Measurements from ENCODE around the gene PFKFB2.
A peak's percentile ranks its signal among the peaks of the same experiment; 100 is the strongest.

PFKFB2 gene

GRCh38 chr1:207024202-207025145 is 28.6 kb upstream of the PFKFB2 start:
- Histone ChIP-seq H3K36me3 (ENCODE audit: control insufficient read depth in 1 of 2, insufficient read depth in 2 of 2, low read length in 2 of 2) (no peaks in the 10 kb centered on the region), H3K4me1 (ENCODE audit: control insufficient read depth in 1 of 2, insufficient read depth in 2 of 2, low read length in 2 of 2) (peaks cover 9 to 14% of the 10 kb centered on the region in 2 donors), H3K9me3 (ENCODE audit: control insufficient read depth in 1 of 2, low read length in 2 of 2) (no peaks in the 10 kb centered on the region), H3K27me3 (ENCODE audit: low read depth, low read length) (no peaks in the 10 kb centered on the region), H3K27ac (ENCODE audit: low read length) (peak overlapping the region; percentile 77), H3K4me3 (ENCODE audit: low read depth in 1 of 2, low read length in 2 of 2) (no peak overlapping the region)

- Histone ChIP-seq H3K27me3 (ENCODE audit: low read depth, low read length) (no peaks in the 10 kb centered on the region), H3K4me1 (ENCODE audit: control insufficient read depth in 1 of 2, insufficient read depth in 2 of 2, low read length in 2 of 2) (peaks cover 9 to 14% of the 10 kb centered on the region in 2 donors), H3K36me3 (ENCODE audit: control insufficient read depth in 1 of 2, insufficient read depth in 2 of 2, low read length in 2 of 2) (no peaks in the 10 kb centered on the region), H3K4me3 (ENCODE audit: low read depth in 1 of 2, low read length in 2 of 2) (no peak overlapping the region), H3K9me3 (ENCODE audit: control insufficient read depth in 1 of 2, low read length in 2 of 2) (no peaks in the 10 kb centered on the region), H3K27ac (ENCODE audit: low read length) (peak overlapping the region; percentile 66)
These were observed 27.8 kb upstream of the PFKFB2 start for GRCh38 chr1:207025146-207025880.

GRCh38 chr1:207026104-207026534 is 27.0 kb upstream of the PFKFB2 start:
- H3K4me1 ChIP-seq (ENCODE audit: control insufficient read depth in 1 of 2, insufficient read depth in 2 of 2, low read length in 2 of 2), result peaks cover 9 to 14% of the 10 kb centered on the region in 2 donors

GRCh38 chr1:207027206-207027777 is 25.8 kb upstream of the PFKFB2 start:
- peaks cover 9 to 14% of the 10 kb centered on the region in 2 donors for H3K4me1 ChIP-seq (ENCODE audit: control insufficient read depth in 1 of 2, insufficient read depth in 2 of 2, low read length in 2 of 2)
- no peaks in the 10 kb centered on the region for H3K36me3 ChIP-seq (ENCODE audit: control insufficient read depth in 1 of 2, insufficient read depth in 2 of 2, low read length in 2 of 2)
- no peak overlapping the region for H3K4me3 ChIP-seq (ENCODE audit: low read depth in 1 of 2, low read length in 2 of 2)
- H3K27ac ChIP-seq (ENCODE audit: low read length), result peak overlapping the region; percentile 66
- H3K9me3 ChIP-seq (ENCODE audit: control insufficient read depth in 1 of 2, low read length in 2 of 2), result no peaks in the 10 kb centered on the region
- H3K27me3 ChIP-seq (ENCODE audit: low read depth, low read length), result no peaks in the 10 kb centered on the region

More at GRCh38 chr1:207026104-207026534, 27.0 kb upstream of the PFKFB2 start:
- Histone ChIP-seq H3K27me3 (ENCODE audit: low read depth, low read length) (no peaks in the 10 kb centered on the region), H3K36me3 (ENCODE audit: control insufficient read depth in 1 of 2, insufficient read depth in 2 of 2, low read length in 2 of 2) (no peaks in the 10 kb centered on the region), H3K4me3 (ENCODE audit: low read depth in 1 of 2, low read length in 2 of 2) (no peak overlapping the region), H3K27ac (ENCODE audit: low read length) (peak overlapping the region; percentile 66), H3K9me3 (ENCODE audit: control insufficient read depth in 1 of 2, low read length in 2 of 2) (no peaks in the 10 kb centered on the region)

- Histone ChIP-seq H3K27me3 (ENCODE audit: low read depth, low read length) (no peaks in the 10 kb centered on the region), H3K36me3 (ENCODE audit: control insufficient read depth in 1 of 2, insufficient read depth in 2 of 2, low read length in 2 of 2) (no peaks in the 10 kb centered on the region), H3K27ac (ENCODE audit: low read length) (peak overlapping the region; percentile 56), H3K4me3 (ENCODE audit: low read depth in 1 of 2, low read length in 2 of 2) (no peak overlapping the region), H3K9me3 (ENCODE audit: control insufficient read depth in 1 of 2, low read length in 2 of 2) (no peaks in the 10 kb centered on the region), H3K4me1 (ENCODE audit: control insufficient read depth in 1 of 2, insufficient read depth in 2 of 2, low read length in 2 of 2) (peaks cover 9 to 14% of the 10 kb centered on the region in 2 donors)
These were observed 25.2 kb upstream of the PFKFB2 start for GRCh38 chr1:207027921-207028320.

GRCh38 chr1:207028884-207029650 is 24.0 kb upstream of the PFKFB2 start:
- H3K4me1 ChIP-seq (ENCODE audit: control insufficient read depth in 1 of 2, insufficient read depth in 2 of 2, low read length in 2 of 2), result peaks cover 9 to 14% of the 10 kb centered on the region in 2 donors
- H3K36me3 ChIP-seq (ENCODE audit: control insufficient read depth in 1 of 2, insufficient read depth in 2 of 2, low read length in 2 of 2), result no peaks in the 10 kb centered on the region
- H3K27ac ChIP-seq (ENCODE audit: low read length), result peak overlapping the region; percentile 56
- H3K9me3 ChIP-seq (ENCODE audit: control insufficient read depth in 1 of 2, low read length in 2 of 2), result no peaks in the 10 kb centered on the region
- H3K4me3 ChIP-seq (ENCODE audit: low read depth in 1 of 2, low read length in 2 of 2), result no peak overlapping the region
- no peaks in the 10 kb centered on the region for H3K27me3 ChIP-seq (ENCODE audit: low read depth, low read length)

GRCh38 chr1:207029701-207030521 is 23.2 kb upstream of the PFKFB2 start:
- Histone ChIP-seq H3K27ac (ENCODE audit: low read length) (peak overlapping the region; percentile 86), H3K4me3 (ENCODE audit: low read depth in 1 of 2, low read length in 2 of 2) (no peak overlapping the region)

GRCh38 chr1:207030522-207031009 is 22.5 kb upstream of the PFKFB2 start:
- H3K4me1 ChIP-seq (ENCODE audit: control insufficient read depth in 1 of 2, insufficient read depth in 2 of 2, low read length in 2 of 2), result peaks cover under 1 to 5% of the 10 kb centered on the region in 2 donors
- H3K4me3 ChIP-seq (ENCODE audit: low read depth in 1 of 2, low read length in 2 of 2), result peak overlapping the region in 1 of 2 donors; percentile 58

More at GRCh38 chr1:207029701-207030521, 23.2 kb upstream of the PFKFB2 start:
- Histone ChIP-seq H3K4me1 (ENCODE audit: control insufficient read depth in 1 of 2, insufficient read depth in 2 of 2, low read length in 2 of 2) (peaks cover 6 to 10% of the 10 kb centered on the region in 2 donors), H3K27me3 (ENCODE audit: low read depth, low read length) (no peaks in the 10 kb centered on the region), H3K9me3 (ENCODE audit: control insufficient read depth in 1 of 2, low read length in 2 of 2) (no peaks in the 10 kb centered on the region), H3K36me3 (ENCODE audit: control insufficient read depth in 1 of 2, insufficient read depth in 2 of 2, low read length in 2 of 2) (no peaks in the 10 kb centered on the region)

GRCh38 chr1:207031016-207031415 is 22.1 kb upstream of the PFKFB2 start:
- H3K36me3 ChIP-seq (ENCODE audit: control insufficient read depth in 1 of 2, insufficient read depth in 2 of 2, low read length in 2 of 2), result no peaks in the 10 kb centered on the region
- no peaks in the 10 kb centered on the region for H3K9me3 ChIP-seq (ENCODE audit: control insufficient read depth in 1 of 2, low read length in 2 of 2)
- no peaks in the 10 kb centered on the region for H3K27me3 ChIP-seq (ENCODE audit: low read depth, low read length)
- H3K4me3 ChIP-seq (ENCODE audit: low read depth in 1 of 2, low read length in 2 of 2), result peak overlapping the region in 1 of 2 donors; percentile 58
- H3K4me1 ChIP-seq (ENCODE audit: control insufficient read depth in 1 of 2, insufficient read depth in 2 of 2, low read length in 2 of 2), result peaks cover 0 to under 1% of the 10 kb centered on the region in 2 donors
- peak overlapping the region; percentile 86 for H3K27ac ChIP-seq (ENCODE audit: low read length)

More at GRCh38 chr1:207030522-207031009, 22.5 kb upstream of the PFKFB2 start:
- Histone ChIP-seq H3K9me3 (ENCODE audit: control insufficient read depth in 1 of 2, low read length in 2 of 2) (no peaks in the 10 kb centered on the region), H3K27ac (ENCODE audit: low read length) (peak overlapping the region; percentile 86), H3K27me3 (ENCODE audit: low read depth, low read length) (no peaks in the 10 kb centered on the region), H3K36me3 (ENCODE audit: control insufficient read depth in 1 of 2, insufficient read depth in 2 of 2, low read length in 2 of 2) (no peaks in the 10 kb centered on the region)
